ENCODE data around the gene ATXN1.
A peak's percentile ranks its signal among the peaks of the same experiment; 100 is the strongest.

ATXN1 gene

GRCh38 chr6:16698162-16698533 lies 63.1 kb downstream of the ATXN1 start:
- DNase-seq (ENCODE audit: low read depth): no peak

- DNase-seq (ENCODE audit: low read depth): no peak
Observed at GRCh38 chr6:16697437-16698161, 63.7 kb downstream of the ATXN1 start.

GRCh38 chr6:16696496-16696895 lies 64.8 kb downstream of the ATXN1 start:
- no peak for DNase-seq (ENCODE audit: low read depth)

GRCh38 chr6:16694781-16695578 lies 66.3 kb downstream of the ATXN1 start:
- no peak for DNase-seq (ENCODE audit: low read depth)

- no peak for DNase-seq (ENCODE audit: low read depth)
Observed at GRCh38 chr6:16691324-16691723, 69.9 kb downstream of the ATXN1 start.

- DNase-seq (ENCODE audit: low read depth): no peak
Observed at GRCh38 chr6:16690608-16691142, 70.6 kb downstream of the ATXN1 start.

GRCh38 chr6:16689788-16690607 lies 71.3 kb downstream of the ATXN1 start:
- DNase-seq (ENCODE audit: low read depth): no peak

- no peak for DNase-seq (ENCODE audit: low read depth)
Observed at GRCh38 chr6:16688984-16689636, 72.2 kb downstream of the ATXN1 start.

GRCh38 chr6:16688436-16688835 lies 72.8 kb downstream of the ATXN1 start:
- DNase-seq (ENCODE audit: low read depth): no peak

- no peak for DNase-seq (ENCODE audit: low read depth)
Observed at GRCh38 chr6:16687045-16687444, 74.2 kb downstream of the ATXN1 start.

GRCh38 chr6:16684896-16685554 lies 76.2 kb downstream of the ATXN1 start:
- DNase-seq (ENCODE audit: low read depth): no peak

GRCh38 chr6:16684195-16684689 lies 77.0 kb downstream of the ATXN1 start:
- no peak for DNase-seq (ENCODE audit: low read depth)

- DNase-seq (ENCODE audit: low read depth): no peak
Observed at GRCh38 chr6:16683641-16684194, 77.5 kb downstream of the ATXN1 start.

- peak; percentile 84 for DNase-seq (ENCODE audit: low read depth)
Observed at GRCh38 chr6:16681260-16681873, 79.9 kb downstream of the ATXN1 start.

GRCh38 chr6:16679050-16679449 lies 82.2 kb downstream of the ATXN1 start:
- no peak for DNase-seq (ENCODE audit: low read depth)

- no peak for DNase-seq (ENCODE audit: low read depth)
Observed at GRCh38 chr6:16677458-16677857, 83.8 kb downstream of the ATXN1 start.

- no peak for DNase-seq (ENCODE audit: low read depth)
Observed at GRCh38 chr6:16676978-16677377, 84.3 kb downstream of the ATXN1 start.

- DNase-seq (ENCODE audit: low read depth): no peak
Observed at GRCh38 chr6:16676376-16676775, 84.9 kb downstream of the ATXN1 start.

- DNase-seq (ENCODE audit: low read depth): no peak
Observed at GRCh38 chr6:16674801-16675392, 86.4 kb downstream of the ATXN1 start.
